Measurements from ENCODE around the gene ELANE.

GRCh38 chr19:902093-902370 is 49.9 kb downstream of the ELANE start:
- no peak for TF ChIP-seq CTCF (IDR thresholded peaks at IDR 0.05 in 8 of 11, conservative IDR thresholded peaks at IDR 0.05 in 3 of 11)
- peak in 1 of 3 donors; percentile 0 for TF ChIP-seq POLR2AphosphoS5 (IDR thresholded peaks at IDR 0.05)
